Mammary epithelial cell (primary cell): ENCODE results near the gene DGLUCY.

ENCODE experiments used
- EZH2 ChIP-seq: IDR thresholded peaks from 2 replicates; pipeline ENCODE4 v1.6.1; 2012; ENCODE audit warnings: low read length, inconsistent platforms, borderline replicate concordance
- TF ChIP-seq, protein P1 (sequence below), 2 donors: IDR thresholded peaks in 1 of 2; conservative IDR thresholded peaks in 1 of 2; 2 replicates each; pipeline ENCODE4 v1.5.1; 2011 to 2012; ENCODE audit warnings: inconsistent platforms in 2 of 2, low read length in 2 of 2, mild to moderate bottlenecking in 2 of 2, control low read depth in 1 of 2, low read depth in 1 of 2; ENCODE audit not compliant: insufficient read depth in 1 of 2; ENCODE audit errors: extremely low read depth in 1 of 2

DNA sequence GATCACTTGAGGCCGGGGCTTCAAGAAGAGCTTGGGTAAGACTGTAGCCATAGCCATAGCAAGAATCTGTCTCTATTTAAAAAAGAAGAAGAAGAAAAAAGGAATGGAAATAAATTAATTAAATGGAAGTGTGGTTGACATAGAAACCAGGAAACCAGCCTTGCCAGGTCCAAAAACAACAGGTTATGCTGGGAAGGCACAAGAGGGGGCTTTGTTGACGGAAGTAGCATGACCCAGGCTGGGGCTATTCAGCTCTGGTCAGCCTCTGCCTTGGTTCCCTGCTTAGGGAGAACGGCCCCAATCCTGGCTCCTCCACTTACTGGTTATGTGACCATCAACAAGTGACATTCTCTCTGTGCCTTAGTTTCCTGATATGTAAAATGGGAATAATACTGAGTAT lies 145.0 kb downstream of the DGLUCY start:
- TF ChIP-seq, protein P1, sequence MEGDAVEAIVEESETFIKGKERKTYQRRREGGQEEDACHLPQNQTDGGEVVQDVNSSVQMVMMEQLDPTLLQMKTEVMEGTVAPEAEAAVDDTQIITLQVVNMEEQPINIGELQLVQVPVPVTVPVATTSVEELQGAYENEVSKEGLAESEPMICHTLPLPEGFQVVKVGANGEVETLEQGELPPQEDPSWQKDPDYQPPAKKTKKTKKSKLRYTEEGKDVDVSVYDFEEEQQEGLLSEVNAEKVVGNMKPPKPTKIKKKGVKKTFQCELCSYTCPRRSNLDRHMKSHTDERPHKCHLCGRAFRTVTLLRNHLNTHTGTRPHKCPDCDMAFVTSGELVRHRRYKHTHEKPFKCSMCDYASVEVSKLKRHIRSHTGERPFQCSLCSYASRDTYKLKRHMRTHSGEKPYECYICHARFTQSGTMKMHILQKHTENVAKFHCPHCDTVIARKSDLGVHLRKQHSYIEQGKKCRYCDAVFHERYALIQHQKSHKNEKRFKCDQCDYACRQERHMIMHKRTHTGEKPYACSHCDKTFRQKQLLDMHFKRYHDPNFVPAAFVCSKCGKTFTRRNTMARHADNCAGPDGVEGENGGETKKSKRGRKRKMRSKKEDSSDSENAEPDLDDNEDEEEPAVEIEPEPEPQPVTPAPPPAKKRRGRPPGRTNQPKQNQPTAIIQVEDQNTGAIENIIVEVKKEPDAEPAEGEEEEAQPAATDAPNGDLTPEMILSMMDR (conservative IDR thresholded peaks at IDR 0.05 in 1 of 2, IDR thresholded peaks at IDR 0.05 in 1 of 2; ENCODE audit: extremely low read depth in 1 of 2, insufficient read depth in 1 of 2, low read depth in 1 of 2, low read length in 2 of 2) = no peak
- no peak for TF ChIP-seq EZH2
